ENCODE measurements around the gene USP33.
A peak's percentile ranks its signal among the peaks of the same experiment; 100 is the strongest.

USP33 gene

DNA sequence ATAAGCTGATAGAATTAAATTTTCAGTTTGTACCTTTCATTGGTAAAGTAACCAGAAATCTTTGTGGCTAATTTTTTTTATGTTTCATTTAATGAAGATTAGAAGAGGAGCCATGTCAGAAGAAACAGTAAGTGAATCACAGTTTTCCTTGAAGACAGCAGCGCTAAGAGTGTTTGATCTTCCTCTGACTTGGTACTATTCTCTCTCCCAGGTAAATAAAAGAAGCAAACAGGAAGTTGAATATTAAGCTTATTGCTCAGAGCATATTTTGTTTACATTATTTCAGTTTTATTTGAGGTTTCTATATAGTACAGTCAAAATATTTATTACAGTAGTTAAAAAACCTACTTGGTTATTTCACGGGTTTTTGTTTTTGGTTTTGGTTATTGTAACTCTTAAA lies 23.5 kb upstream of the USP33 start:
- DNase-seq (ENCODE audit: extremely low read depth, low read depth) = no peak
- TF ChIP-seq, protein P1, sequence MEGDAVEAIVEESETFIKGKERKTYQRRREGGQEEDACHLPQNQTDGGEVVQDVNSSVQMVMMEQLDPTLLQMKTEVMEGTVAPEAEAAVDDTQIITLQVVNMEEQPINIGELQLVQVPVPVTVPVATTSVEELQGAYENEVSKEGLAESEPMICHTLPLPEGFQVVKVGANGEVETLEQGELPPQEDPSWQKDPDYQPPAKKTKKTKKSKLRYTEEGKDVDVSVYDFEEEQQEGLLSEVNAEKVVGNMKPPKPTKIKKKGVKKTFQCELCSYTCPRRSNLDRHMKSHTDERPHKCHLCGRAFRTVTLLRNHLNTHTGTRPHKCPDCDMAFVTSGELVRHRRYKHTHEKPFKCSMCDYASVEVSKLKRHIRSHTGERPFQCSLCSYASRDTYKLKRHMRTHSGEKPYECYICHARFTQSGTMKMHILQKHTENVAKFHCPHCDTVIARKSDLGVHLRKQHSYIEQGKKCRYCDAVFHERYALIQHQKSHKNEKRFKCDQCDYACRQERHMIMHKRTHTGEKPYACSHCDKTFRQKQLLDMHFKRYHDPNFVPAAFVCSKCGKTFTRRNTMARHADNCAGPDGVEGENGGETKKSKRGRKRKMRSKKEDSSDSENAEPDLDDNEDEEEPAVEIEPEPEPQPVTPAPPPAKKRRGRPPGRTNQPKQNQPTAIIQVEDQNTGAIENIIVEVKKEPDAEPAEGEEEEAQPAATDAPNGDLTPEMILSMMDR (IDR thresholded peaks at IDR 0.05; ENCODE audit: low read depth, low read length) = no peak

DNA sequence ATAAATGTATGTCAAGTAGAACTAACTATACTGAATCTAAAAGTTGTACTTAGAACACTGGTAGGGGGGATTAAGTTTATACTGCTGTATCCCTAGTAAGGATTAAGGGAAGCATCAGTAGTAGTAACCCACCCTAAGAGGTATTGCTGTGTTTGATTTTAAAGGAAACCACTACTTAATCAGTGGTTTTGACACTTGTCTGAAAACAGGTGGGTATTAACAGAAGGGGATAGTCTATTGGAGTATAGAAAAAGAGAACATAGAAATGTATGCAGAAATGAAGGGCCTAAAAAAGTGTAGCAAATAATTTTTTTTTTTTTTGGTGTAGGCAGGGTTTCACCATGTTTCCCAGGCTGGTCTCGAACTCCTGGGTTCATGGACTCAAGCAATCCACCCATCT lies 22.0 kb upstream of the USP33 start:
- no peak for DNase-seq (ENCODE audit: extremely low read depth, low read depth)
- TF ChIP-seq, protein P1 (IDR thresholded peaks at IDR 0.05; ENCODE audit: low read depth, low read length) = no peak

GRCh38 chr1:77779529-77780281 lies 20.1 kb upstream of the USP33 start, which contains the start of gene MIGA1:
TSS of gene MIGA1 (plus strand) at chr1:77779649. CDS start at chr1:77783253, 3,604 bp downstream.
- TF ChIP-seq, protein P1 (IDR thresholded peaks at IDR 0.05; ENCODE audit: low read depth, low read length) = no peak
- DNase-seq (ENCODE audit: extremely low read depth, low read depth) = peak; percentile 73

DNA sequence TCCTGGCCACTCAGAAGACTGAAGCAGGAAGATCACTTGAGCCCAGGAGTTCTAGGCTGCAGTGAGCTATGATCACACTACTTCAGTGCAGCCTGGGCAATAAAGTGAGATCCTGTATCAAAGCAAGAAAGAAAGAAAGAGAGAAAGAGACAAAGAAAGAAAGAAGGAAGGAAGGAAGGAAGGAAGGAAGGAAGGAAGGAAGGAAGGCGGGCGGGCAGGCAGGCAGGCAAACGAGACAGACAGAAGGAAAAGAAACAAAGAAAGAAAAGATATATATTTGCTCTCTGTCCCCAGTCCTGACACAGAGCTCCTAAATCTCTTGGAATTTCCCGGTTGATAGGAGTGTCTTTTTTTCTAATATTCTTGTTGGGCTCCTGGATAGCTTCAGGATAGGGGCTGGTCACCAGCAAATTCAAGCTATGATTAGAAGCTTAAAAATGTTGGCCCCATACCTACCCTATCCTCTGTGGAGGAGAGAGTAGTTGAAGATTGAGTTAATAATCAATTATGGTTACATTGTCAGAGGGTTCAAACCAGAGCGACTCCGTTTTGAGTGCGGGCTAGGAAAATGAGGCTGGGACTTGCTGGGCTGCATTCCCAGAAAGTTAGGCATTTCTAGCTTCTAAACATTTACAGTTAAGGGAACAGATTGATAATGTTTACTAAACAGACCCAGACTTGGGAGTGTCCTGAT lies 16.5 kb upstream of the USP33 start:
- TF ChIP-seq, protein P1 (IDR thresholded peaks at IDR 0.05; ENCODE audit: low read depth, low read length) = no peak
- DNase-seq (ENCODE audit: extremely low read depth, low read depth) = no peak

- no peak for DNase-seq (ENCODE audit: extremely low read depth, low read depth)
- TF ChIP-seq, protein P1 (IDR thresholded peaks at IDR 0.05; ENCODE audit: low read depth, low read length) = no peak
Measured at GRCh38 chr1:77768006-77768405, 8.4 kb upstream of the USP33 start.

DNA sequence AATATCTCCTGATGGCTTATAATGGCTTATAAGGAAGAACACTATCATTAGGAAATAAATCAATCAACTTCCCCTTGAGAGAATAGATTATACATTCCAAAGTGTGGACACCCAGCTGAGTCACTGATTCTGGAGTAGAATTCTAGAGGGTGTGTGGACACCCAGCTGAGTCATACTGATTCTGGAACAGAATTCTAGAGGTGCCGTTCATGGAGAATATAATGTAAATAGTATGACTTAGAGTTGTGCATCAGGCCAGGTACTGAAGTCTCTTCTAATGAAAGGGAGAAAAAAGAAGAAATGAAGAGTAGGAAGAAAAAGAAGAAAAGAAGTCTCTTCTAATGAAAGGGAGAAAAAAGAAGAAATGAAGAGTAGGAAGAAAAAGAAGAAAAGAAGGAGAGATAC lies 2.4 kb upstream of the USP33 start:
- no peak for DNase-seq (ENCODE audit: extremely low read depth, low read depth)
- TF ChIP-seq, protein P1 (IDR thresholded peaks at IDR 0.05; ENCODE audit: low read depth, low read length) = no peak

DNA sequence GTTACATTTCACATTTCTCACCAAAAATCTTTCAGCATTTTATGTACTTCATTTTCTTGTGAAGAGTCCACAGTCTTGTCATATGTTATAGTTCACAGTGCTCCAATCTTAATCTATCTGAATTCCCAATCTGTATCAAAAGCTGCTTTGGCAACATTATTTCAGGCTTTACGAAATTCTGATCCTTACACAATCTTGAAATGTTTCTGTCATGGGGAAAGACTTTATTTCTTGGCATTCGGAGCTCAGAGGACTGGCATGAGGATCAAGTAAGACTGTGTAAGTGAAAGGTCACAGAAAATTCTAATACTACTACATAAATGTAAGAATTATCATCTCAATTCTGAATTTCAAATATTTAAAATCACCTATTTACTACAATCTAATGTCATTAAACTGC lies 2.0 kb downstream of the USP33 start:
- TF ChIP-seq, protein P1 (IDR thresholded peaks at IDR 0.05; ENCODE audit: low read depth, low read length) = no peak
- DNase-seq (ENCODE audit: extremely low read depth, low read depth) = peak; percentile 37
